Measurements from ENCODE around the gene HEXB.
A peak's percentile ranks its signal among the peaks of the same experiment; 100 is the strongest.

The HEXB gene

GRCh38 chr5:74766849-74767578 is 82.0 kb downstream of the HEXB start, which contains the start of the genes GFM2 and NSA2:
Gene GFM2, minus strand, starts transcription at chr5:74767117. Its CDS starts 3,375 bp downstream, at chr5:74763742.
Gene NSA2, plus strand, starts transcription at chr5:74767249. Its CDS starts 112 bp downstream, at chr5:74767361.
- H3K4me3 ChIP-seq = peak within 1 kb of the TSS; percentile 86 to 95
- no peak for TF ChIP-seq CTCF (IDR thresholded peaks at IDR 0.05)
- intact Hi-C loops (cut with DNase I; ENCODE audit: low total_unique reads) = no loop called here
- peak; percentile 89 to 95 for DNase-seq
- H3K36me3 ChIP-seq = peaks cover 20 to 39% (median 24%) of the 10 kb centered on the region in 3 donors
- H3K27me3 ChIP-seq = no peaks in the 10 kb centered on the region
- H3K4me1 ChIP-seq = peaks cover 0 to 31% (median 21%) of the 10 kb centered on the region in 4 donors
- H3K9me3 ChIP-seq = no peaks in the 10 kb centered on the region
- peak within 1 kb of the TSS; percentile 81 to 84 for H3K27ac ChIP-seq

GRCh38 chr5:74767579-74767913 is 82.5 kb downstream of the HEXB start:
- Histone ChIP-seq H3K4me3 (peak overlapping the region; percentile 86 to 95), H3K4me1 (peaks cover 0 to 31% (median 21%) of the 10 kb centered on the region in 4 donors), H3K36me3 (peaks cover 25 to 44% (median 29%) of the 10 kb centered on the region in 3 donors), H3K9me3 (no peaks in the 10 kb centered on the region), H3K27me3 (no peaks in the 10 kb centered on the region), H3K27ac (peak overlapping the region; percentile 81 to 84)
- intact Hi-C loops (cut with DNase I; ENCODE audit: low total_unique reads) = no loop called here
- DNase-seq = no peak
- no peak for TF ChIP-seq CTCF (IDR thresholded peaks at IDR 0.05)
